ENCODE data around the gene AIF1. TPM values are rescaled to one million over a fixed set of nuclear protein-coding genes. Genes with fewer than 3 reads are reported as not detected.
"Not testable (repeated sequence)": the region's sequence is repeated elsewhere in the genome, so short reads cannot be mapped to it uniquely, and the experiment has no call there.

The AIF1 gene
- total RNA-seq, 1 experiment from 2014 or later = not detected

DNA sequence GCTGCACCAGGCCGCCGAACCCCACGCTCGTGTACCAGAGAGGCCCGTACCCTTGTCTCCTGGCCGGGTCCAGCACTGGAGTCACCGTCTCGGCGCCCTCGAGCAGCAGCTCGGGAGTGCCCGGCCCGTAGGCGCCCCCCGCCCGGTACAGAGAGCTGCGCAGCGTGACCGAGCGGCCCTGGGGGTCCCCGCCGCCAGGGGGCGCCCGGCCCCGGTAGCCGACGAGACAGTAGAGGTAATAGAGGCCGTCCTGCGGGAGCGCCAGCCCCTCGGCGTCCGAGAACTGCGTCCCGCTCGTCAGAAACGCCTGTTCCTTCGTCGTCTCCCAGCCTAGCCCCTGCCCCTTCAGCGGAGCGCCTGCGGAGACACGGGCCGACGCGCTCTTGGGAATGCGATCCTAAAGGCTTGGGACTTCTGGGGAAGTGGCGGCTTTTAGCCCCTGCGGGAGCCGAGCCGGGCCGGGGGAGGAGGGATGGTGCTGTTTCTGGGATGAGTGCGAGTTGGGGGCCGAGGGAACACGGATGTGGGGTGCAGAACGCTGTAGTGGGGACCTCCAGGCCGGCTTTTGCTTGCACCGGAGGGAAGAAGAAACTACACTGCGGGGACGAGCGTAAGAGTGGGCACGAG, 34.1 kb upstream of the AIF1 start:
- peak; percentile 53 for DNase-seq (ENCODE audit: low spot score)

DNA sequence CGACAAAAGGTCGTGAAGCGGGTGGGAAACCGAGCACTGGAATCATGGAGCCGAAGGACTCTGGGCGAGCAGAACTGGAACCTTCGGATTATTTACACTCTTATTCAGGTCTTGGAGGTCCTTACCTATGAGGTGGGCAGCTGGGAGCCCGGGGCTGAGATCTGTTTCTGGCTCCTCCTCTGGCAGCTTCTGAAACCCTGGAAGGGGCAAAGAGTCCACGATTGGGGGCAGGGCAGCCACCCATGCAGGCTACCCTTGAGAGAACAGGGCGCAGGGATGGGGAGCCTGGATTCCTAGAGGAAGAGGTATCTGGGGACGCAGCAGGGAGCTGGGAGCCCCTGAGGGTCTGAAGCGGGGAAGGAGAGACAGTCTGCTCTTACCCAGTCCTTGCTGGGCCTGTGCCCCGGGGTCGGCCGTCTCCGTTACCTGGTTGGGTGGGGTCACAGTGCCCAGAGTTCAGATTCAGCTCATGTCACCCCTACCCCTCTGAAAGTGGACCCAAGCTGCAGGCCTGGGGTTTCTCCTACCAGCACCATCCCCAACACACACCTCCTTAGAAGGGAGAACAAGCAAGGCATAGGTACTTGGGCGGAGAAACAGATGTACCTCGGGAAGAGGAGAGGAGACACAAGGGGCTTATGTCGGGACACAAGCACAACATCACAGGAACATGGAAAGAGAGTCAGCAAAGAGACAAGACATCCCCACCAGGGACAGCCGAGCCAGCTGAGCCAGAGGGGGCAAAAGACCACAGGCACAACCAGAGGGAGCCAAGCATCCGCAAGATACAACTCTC, 33.4 kb upstream of the AIF1 start:
- no peak for DNase-seq (ENCODE audit: low spot score)

DNA sequence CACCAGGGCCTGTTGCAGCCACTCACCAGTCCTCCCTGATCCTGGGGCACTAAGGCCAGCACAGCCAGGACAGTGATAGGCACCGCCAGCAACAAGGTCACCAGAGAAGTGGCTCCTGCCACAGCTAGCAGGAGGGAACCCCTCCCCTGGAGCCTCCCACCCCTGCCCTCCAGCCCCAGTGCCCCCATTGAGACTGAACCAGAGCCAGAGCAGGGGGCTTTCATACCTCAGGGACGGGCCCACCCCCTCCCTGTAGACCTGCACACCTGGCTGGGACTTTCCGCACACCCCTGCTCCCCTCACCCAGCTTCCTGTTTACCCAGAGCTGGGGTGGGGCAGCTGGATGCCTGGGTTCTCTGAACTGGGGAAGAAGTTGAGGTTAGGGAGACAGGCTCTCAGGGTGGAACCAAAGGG, 32.8 kb upstream of the AIF1 start, which contains the start of gene LTB:
TSS of gene LTB (minus strand) at position 195 of the 414 bp plus-strand sequence. CDS start at position 188, 7 bp downstream.
- no peak for DNase-seq (ENCODE audit: low spot score)

DNA sequence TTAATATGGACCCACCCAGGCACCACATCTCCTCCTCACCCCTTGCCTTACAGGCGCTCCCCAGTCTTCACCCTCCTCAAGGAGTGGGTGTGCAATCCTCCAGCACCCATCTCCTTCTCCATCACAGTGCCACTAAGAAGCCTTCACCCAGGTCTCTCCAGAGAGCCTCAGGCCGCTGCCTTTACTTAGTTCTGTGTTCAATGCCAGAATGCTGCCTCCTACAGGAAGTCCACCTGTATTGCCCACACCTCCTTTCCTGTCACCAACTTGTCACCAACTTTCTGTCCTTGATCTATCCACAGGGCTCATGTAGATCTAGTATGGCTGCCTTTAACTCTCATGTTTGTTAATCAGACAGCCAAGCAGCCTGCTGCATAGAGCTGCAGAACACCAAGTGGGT, 29.5 kb upstream of the AIF1 start:
- no peak for DNase-seq (ENCODE audit: low spot score)

DNA sequence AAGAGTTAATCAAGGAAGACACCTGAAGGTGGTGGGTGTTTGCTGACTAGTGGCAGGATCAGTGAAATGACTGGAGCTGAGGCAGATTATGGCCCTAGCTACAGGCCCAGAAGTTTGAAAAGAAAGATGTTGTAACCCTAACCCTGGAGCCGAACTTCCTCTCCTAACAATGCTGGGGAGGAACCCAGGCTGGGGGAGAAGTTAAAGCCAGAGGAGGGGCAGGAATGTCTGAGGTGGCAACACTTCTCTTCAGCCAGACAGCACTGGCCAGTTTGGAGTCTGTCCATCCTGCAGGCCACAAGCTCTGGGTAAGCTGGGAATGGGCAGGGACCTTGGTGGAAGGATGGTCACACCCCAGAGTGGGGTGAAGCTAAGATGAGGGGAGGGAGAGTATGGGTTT, 29.0 kb upstream of the AIF1 start, which contains the start of gene LST1:
TSS of gene LST1 (plus strand) at position 270 of the 400 bp plus-strand sequence. CDS start 1,023 bp downstream, outside the sequence.
- DNase-seq (ENCODE audit: low spot score) = no peak

DNA sequence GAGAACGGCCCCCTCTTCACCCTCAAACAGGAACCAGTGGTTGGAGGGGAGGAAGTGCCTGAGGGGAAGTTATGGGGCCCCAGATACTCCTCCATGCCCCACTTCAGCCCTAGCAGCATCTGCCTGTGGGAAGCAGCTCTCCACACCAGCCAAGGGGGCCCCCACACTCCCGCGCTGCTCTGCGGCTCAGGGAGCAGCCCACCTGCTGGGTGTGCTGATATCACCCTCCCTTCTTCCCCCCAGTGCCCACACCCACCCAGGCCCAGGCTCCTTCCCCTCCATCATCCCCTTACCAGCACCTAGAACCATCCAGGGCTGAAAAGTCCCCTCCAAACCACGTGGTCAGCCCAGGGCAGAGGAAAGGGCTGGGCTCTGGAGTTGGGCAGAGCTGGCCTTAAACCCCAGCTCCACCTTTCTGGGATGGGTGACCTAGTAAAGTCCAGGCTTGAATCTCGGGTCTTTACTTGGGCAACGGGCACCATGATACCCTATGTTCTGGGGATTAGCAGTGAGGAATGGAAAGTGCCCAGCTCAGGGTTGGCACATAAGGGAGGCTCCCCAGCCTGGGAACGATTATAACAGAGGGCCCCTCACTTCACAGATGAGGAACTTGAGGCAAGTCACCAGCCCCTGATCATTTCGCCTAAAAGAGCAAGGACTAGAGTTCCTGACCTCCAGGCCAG, 28.3 kb upstream of the AIF1 start:
- no peak for DNase-seq (ENCODE audit: low spot score)

DNA sequence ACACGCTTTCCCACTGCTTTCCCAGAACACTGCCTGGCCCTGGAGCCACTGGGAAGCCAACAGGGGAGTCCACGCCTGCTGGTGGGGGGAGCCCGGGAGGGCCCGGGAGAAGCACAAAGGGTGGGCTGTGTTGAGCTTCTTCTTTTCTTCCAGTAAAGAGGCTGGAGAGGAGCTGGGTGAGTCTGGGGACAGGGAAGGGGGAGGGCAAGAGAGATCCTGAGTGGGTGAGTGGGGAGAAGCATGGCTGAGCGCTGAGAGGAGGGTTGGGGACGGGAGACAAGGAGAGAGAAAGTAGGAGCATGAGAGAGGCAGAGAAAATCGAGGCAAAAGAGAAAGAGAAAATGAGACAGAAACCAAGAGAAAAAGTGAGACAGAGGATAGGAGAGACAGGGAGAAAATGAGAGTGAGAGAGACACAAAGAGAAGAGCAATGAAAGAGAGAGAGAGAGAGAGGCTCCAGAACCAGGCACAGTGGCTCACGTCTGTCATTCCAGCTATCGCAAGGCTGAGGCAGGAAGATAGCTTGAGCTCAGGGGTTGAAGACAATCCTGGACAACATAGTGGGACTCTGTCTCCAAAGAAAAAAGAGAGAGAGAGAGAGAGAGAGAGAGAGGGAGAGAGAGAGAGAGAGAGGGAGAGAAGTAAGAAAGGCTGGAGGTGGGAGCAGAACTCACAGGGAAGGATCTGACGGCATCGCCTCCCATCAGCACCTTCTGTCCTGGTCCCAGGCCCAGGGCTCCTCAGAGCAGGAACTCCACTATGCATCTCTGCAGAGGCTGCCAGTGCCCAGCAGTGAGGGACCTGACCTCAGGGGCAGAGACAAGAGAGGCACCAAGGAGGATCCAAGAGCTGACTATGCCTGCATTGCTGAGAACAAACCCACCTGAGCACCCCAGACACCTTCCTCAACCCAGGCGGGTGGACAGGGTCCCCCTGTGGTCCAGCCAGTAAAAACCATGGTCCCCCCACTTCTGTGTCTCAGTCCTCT, 26.9 kb upstream of the AIF1 start:
- no peak for DNase-seq (ENCODE audit: low spot score)

DNA sequence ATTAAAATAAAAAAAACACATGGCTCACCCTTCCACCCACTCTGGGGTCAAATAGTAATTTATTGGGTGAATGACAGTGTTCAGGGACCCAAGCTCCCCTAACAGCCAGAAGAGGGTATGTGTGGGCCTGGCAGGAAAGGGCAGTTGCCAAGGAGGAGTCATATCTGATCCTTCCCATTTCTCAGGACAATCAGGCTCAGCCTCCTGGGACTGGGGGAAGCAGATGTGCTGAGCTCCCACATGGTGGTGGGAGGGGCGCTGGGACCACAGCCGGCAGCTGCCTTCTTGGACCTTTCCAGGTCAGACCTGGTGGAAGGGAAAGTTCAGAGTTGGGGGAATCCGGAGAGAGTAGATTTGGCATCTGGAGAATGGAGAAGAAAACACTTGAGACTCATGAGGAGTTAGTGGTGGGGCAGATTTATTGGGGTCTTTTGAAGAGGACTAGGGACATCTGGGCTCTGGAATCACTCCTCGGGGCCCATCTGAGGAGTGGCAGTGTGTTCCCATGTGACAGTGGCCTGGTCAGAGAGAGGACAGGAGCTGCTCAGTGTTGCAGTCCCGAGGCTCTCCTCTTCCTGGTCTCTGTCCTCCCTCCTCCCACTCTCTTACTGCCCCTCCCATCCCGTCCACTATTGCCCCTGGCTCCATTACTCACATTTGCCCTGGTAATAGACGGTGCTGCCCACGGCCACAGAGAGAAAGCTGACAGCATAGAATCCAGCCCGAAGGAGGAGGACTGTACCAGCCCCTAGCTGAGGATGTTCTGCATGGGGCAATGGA, 26.0 kb upstream of the AIF1 start:
- no peak for DNase-seq (ENCODE audit: low spot score)

DNA sequence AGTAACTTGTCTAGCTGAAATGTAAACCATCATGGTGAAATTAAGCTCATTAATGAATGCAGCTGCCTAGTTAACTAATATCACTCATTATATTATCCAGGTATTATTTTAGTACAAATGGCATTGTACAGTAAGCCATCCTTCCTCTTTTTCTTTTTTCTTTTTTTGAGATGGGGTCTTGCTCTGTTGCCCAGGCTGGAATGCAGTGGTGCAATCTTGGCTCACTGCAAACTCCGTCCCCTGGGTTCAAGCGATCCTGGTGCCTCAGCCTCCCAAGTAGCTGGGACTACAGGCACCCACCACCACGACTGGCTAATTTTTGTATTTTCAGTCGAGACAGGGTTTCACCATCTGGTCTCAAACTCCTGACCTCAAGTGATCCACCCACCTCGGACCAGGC, 24.3 kb upstream of the AIF1 start:
- DNase-seq (ENCODE audit: low spot score) = not testable (repeated sequence)

DNA sequence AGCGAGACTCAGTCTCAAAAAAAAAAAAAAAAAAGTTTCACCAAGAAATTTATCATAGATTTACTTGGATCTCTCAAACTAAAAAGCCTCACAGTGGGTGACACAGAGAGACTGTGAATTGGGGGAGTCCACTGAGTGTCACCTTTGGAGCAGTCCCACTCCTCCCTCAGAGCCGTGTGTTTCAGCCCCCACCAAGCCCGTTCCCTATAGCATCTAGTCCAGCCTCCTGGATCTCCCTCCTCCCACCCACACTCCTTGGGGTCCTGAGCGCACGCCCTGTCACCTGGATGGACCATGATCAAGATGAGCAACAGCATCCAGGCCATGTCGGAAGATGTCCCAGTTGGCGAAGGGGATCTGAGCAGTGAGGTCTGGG, 22.6 kb upstream of the AIF1 start:
- DNase-seq (ENCODE audit: low spot score) = no peak

DNA sequence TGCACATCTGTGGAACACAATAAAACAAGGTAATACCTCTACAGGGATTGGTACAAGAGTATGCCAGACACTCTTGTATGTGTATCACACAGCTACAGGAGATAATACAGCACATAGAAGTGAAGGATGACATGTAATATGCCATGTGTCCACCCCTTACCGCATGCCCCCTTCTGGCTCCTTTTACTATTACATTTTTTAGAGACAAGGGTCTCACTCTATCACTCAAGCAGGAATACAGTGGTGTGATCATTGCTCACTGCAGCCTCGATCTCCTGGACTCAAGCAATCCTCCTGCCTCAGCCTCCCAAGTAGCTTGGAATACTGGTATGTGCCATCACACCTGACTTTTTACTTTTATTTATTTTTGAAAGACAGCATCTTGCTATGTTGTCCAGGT, 18.0 kb upstream of the AIF1 start:
- DNase-seq (ENCODE audit: low spot score) = no peak

DNA sequence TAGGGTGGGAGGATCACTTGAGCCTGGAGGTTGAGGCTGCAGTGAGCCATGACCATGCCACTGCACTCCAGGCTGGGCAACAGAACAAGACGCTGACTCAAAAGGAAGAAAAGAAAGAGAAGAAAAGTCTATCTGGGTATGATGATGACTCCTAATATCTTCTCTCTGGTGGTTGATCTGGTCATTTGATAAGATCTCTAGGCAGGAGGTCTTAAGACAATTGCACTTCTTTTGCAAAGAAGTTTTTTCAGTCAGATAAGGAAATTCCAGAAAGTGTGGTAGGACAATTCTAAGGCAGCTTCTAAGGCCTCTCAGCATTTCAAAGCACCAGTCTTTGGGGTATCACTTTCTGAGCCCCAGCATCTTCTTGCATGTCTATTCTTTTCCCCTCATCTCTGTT, 7.7 kb upstream of the AIF1 start:
- no peak for DNase-seq (ENCODE audit: low spot score)

DNA sequence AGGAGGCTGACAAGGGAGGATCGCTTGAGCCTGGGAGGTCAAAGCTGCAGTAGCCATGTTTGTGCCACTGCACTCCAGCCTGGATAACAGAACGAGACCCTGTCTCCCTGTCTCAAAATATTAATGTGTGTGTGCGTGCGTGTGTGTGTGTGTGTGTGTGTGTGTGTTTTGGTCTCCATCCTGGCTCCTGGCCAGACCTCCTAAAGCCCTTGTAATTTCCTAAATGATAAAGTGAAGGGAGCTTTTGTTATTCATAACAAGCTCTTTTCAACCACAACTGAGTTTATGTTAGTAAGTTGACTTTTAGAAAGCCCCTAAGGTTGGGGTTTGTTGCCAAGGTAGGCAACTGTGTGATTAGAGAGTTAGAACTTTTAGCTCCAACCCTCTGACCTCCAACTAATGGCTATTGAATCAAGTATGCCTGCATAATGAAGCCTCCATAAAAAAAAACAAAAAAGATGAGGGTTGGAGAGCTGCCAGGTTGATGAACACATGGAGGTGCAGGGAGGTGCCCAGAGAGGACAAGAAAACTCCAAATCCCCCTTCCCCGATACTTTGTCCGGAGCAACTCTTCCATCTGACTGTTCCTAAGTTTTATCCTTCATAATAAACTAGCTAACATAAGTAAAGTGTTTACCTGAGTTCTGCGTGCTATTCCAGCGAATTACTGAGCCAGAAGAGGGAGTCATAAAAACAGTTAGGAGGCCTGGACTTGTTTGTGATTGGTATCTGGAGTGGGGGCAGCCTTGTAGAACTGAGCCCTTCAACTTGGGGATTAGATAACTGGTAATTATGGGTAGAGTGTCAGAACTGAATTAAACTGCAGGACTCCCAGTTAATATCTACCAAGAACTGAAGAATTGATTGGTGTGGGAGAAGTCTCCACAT, 5.3 kb upstream of the AIF1 start:
- DNase-seq (ENCODE audit: low spot score) = no peak

DNA sequence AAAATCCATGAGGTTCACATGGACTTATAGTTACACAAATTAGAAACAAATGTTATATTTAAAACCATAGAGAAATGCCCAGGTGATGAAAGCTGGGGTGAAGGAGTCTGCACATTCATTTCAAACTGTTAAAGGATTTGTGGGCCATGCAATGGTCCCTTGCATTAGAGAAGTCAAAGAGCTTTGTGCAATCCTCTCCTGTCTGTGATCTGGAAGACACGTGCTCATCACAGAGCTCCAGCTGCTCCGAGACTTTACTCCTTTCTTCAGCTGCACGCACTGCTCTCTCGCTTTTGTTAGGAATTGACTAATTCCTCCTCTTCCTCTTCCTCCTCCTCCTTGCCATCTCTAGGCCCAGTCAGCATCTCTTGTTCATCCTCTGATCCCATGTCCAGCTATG, 4.1 kb upstream of the AIF1 start:
- no peak for DNase-seq (ENCODE audit: low spot score)

DNA sequence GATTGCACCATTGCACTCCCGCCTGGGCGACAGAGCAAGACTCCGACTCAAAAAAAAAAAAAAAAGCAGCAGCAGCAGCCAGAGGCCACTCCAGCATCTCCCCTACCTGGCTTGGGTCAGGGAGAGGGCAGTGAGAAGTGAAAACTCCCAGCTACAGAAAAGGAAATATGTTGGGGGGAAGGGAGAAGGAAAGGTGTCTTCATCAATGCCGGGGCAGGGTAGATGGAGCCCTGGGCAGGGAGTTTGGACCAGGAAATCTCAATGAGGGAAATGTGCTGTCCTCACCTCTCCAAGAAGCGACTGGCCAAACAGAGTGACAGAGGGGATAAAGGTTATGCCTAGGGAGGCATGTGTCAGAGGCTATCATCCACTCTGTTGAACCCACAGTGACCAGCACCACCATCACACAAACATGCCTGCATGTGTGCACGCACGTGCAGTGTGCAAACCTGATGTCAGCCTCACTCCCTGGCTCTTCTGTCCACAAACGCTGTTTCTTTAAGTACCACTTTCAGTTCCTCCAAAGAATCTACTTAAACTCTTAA, 887 bp upstream of the AIF1 start:
- DNase-seq (ENCODE audit: low spot score) = no peak

DNA sequence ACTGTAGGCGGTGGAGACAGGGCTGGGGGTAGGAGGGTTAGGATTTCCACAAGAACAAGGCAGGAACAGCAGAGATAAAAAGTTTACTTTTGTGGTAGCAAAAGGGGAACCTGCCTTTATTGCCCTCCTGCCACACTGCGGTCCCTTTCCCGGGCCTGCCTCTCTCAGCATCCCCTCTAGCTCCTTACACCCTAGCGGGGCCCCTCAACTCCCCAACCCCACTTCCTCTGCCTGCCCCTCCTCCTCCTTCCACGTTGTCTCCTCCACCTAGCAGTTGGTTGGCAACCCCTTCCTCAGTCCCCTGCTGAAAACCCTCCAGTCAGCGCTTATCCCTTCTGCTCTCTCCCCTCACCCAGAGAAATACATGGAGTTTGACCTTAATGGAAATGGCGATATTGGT, 714 bp downstream of the AIF1 start:
- no peak for DNase-seq (ENCODE audit: low spot score)

DNA sequence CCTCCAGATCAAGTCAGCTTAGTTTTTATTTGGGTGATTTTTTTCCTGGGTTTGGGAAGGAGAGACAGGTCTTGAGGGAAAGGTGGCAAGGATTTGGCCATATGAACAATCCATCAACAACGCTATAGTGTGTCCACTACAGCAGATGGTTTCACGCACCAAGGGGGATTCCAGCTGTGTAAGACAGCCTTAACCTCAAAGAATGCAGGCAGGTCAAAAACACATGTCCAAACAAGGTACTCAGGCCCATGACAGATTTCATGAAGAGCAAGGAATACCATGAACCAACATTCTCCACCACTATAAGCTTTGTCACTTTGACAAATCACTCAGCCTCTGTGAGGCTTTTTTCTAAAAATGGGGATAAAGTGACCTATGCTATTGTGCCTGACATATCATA, 2.0 kb downstream of the AIF1 start:
- no peak for DNase-seq (ENCODE audit: low spot score)

DNA sequence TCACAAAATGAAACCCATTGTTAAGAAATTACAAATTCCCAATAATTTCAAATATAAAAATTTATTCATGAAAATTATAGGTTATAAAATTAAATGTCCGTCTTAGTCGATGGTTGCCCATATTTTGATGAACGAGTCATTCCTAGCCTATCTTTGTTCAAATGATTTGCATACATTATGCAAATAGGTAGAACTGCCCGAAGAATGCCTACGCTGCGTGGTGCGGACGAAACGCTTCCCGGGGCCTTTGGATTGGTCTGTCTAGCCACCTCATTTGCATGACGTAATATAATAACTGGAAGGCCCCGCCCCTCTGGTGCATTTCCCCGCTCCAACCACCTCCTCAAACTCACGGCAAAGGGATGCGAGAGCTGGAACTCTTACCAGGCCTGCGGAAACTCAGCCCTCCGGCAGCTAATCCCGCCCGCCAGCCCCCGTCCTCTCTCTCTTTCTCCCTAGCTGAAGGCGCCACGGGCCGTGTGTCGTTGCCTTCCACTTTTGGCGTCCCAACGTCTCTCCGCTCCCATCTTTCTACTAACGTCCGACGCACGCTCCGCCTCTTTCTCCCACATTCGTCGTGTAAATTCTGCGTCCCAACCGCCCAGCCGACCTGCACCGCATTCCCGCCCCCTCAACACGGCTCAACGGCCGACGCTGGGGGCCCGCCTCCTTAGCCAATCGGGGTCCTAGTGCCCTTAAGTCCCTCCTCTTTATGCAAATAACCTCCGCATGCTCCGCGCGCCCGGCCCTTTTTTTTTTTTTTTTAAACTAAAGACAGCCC, 5.0 kb downstream of the AIF1 start:
- peak; percentile 99 for DNase-seq (ENCODE audit: low spot score)

Measured in H4 (cell line).